GM23338 (cell line): ENCODE measurements around the gene JARID2.

Source experiments
- CREB1 ChIP-seq: fragments of 250-450 bp; sonication (Bioruptor Pico); IDR thresholded peaks from 2 replicates; pipeline ENCODE4 v1.5.0; 2020; ENCODE audit warnings: low read depth, mild to moderate bottlenecking, moderate library complexity
- CTCF ChIP-seq, 2 experiments: fragments of 200-600 bp in 1 of 2; sonication (generic) in 1 of 2; conservative IDR thresholded peaks; 2 replicates each; pipeline versions ENCODE4 v1.5.1 to v1.6.1; 2016 to 2017; ENCODE audit warnings: antibody characterized with exemption in 2 of 2, low read depth in 2 of 2, mild to moderate bottlenecking in 2 of 2, moderate library complexity in 1 of 2
- ETS1 ChIP-seq: IDR thresholded peaks from 2 replicates; pipeline ENCODE4 v1.6.1; 2016; ENCODE audit warnings: antibody characterized with exemption
- EZH2 ChIP-seq: fragments of 200-600 bp; sonication (generic); IDR thresholded peaks from one replicate; pipeline ENCODE4 v1.8.0; 2017; ENCODE audit warnings: antibody characterized with exemption, mild to moderate bottlenecking, low read depth; ENCODE audit not compliant: unreplicated experiment
- EZH2phosphoT487 ChIP-seq: fragments of 200-600 bp; sonication (generic); IDR thresholded peaks from one replicate; pipeline ENCODE4 v1.8.1; 2018; ENCODE audit warnings: antibody characterized with exemption; ENCODE audit not compliant: unreplicated experiment
- NANOG ChIP-seq: IDR thresholded peaks from 2 replicates; pipeline ENCODE4 v1.6.1; 2016; ENCODE audit warnings: antibody characterized with exemption, borderline replicate concordance
- POLR2AphosphoS5 ChIP-seq: IDR thresholded peaks from 2 replicates; pipeline ENCODE4 v1.6.1; 2016; ENCODE audit warnings: antibody characterized with exemption, low read depth
- REST ChIP-seq: IDR thresholded peaks from one replicate; pipeline ENCODE4 v1.6.1; 2018; ENCODE audit warnings: antibody characterized with exemption; ENCODE audit not compliant: unreplicated experiment
- STAT1 ChIP-seq: IDR thresholded peaks from one replicate; pipeline ENCODE4 v1.6.1; 2016; ENCODE audit warnings: antibody characterized with exemption; ENCODE audit not compliant: unreplicated experiment

- TF ChIP-seq CTCF (conservative IDR thresholded peaks at IDR 0.05; ENCODE audit: low read depth in 2 of 2): peak in 1 of 2 experiments; percentile 42; a peak in 2 of 4 replicates
- no peak for TF ChIP-seq POLR2AphosphoS5
- no peak for TF ChIP-seq REST
- no peak for TF ChIP-seq NANOG
- no peak for TF ChIP-seq EZH2phosphoT487
- TF ChIP-seq EZH2: no peak
- TF ChIP-seq CREB1 (CRISPR knock-in tag): no peak
- TF ChIP-seq STAT1: no peak
- TF ChIP-seq ETS1: no peak
Measured at GRCh38 chr6:15254070-15254975, 8.5 kb downstream of the JARID2 start.
